SK-N-SH treated with all-trans-retinoic acid at 6 μM for 48 hours (cell line): ENCODE data around the gene RAB13.

Experiments used
- ATAC-seq: fragments of 200-7000 bp; cut with Tn5 transposase; 3 replicates; pipeline ENCODE4 v1.9.1; 2020; ENCODE audit warnings: mild to moderate bottlenecking, moderate library complexity
- ARNTL ChIP-seq: fragments of 450-650 bp; formaldehyde crosslinking; IDR thresholded peaks from 2 replicates; pipeline ENCODE4 v1.5.0; 2020; ENCODE audit warnings: low read depth, mild to moderate bottlenecking, moderate library complexity, borderline replicate concordance
- BACH2 ChIP-seq: fragments of 250-450 bp; sonication (Bioruptor Pico); IDR thresholded peaks from 2 replicates; pipeline ENCODE4 v1.9.0; 2021; ENCODE audit warnings: mild to moderate bottlenecking, borderline replicate concordance
- CSRNP3 ChIP-seq: fragments of 250-450 bp; sonication (Bioruptor Pico); IDR thresholded peaks from 2 replicates; pipeline ENCODE4 v1.5.1; 2021; ENCODE audit warnings: mild to moderate bottlenecking, moderate library complexity
- ESRRG ChIP-seq: fragments of 250-450 bp; sonication (Bioruptor Pico); IDR thresholded peaks from 2 replicates; pipeline ENCODE4 v1.6.1; 2021; ENCODE audit warnings: mild to moderate bottlenecking
- GLIS3 ChIP-seq: fragments of 250-450 bp; sonication (Bioruptor Pico); IDR thresholded peaks from 2 replicates; pipeline ENCODE4 v1.5.0; 2020; ENCODE audit warnings: mild to moderate bottlenecking, moderate library complexity
- ISL1 ChIP-seq: fragments of 250-450 bp; sonication (Bioruptor Pico); IDR thresholded peaks from 2 replicates; pipeline ENCODE4 v2.1.2; 2022; ENCODE audit warnings: mild to moderate bottlenecking, moderate library complexity
- OSR1 ChIP-seq: fragments of 250-450 bp; sonication (Bioruptor Pico); IDR thresholded peaks from 2 replicates; pipeline ENCODE4 v1.8.0; 2022; ENCODE audit warnings: moderate library complexity, mild to moderate bottlenecking, inconsistent platforms
- PATZ1 ChIP-seq: fragments of 250-450 bp; sonication (Bioruptor Pico); IDR thresholded peaks from 2 replicates; pipeline ENCODE4 v1.8.0; 2020; ENCODE audit warnings: mild to moderate bottlenecking, moderate library complexity, borderline replicate concordance
- PPARA ChIP-seq: fragments of 250-450 bp; sonication (Bioruptor Pico); IDR thresholded peaks from 2 replicates; pipeline ENCODE4 v1.5.0; 2020; ENCODE audit warnings: mild to moderate bottlenecking, borderline replicate concordance
- RARB ChIP-seq: fragments of 250-450 bp; sonication (Bioruptor Pico); IDR thresholded peaks from 2 replicates; pipeline ENCODE4 v1.8.0; 2021; ENCODE audit warnings: mild to moderate bottlenecking, moderate library complexity
- SNAI2 ChIP-seq: fragments of 250-450 bp; sonication (Bioruptor Pico); IDR thresholded peaks from 2 replicates; pipeline ENCODE4 v1.5.0; 2020; ENCODE audit warnings: mild to moderate bottlenecking, moderate library complexity
- TCF4 ChIP-seq: fragments of 250-450 bp; sonication (Bioruptor Pico); IDR thresholded peaks from 2 replicates; pipeline ENCODE4 v1.8.0; 2021; ENCODE audit warnings: mild to moderate bottlenecking, moderate library complexity, borderline replicate concordance
- TOX ChIP-seq: fragments of 250-450 bp; sonication (Bioruptor Pico); IDR thresholded peaks from 2 replicates; pipeline ENCODE4 v1.8.0; 2021; ENCODE audit warnings: mild to moderate bottlenecking, moderate library complexity, borderline replicate concordance
- ZC3H10 ChIP-seq: fragments of 250-450 bp; sonication (Bioruptor Pico); IDR thresholded peaks from 2 replicates; pipeline ENCODE4 v1.5.1; 2021; ENCODE audit warnings: mild to moderate bottlenecking, moderate library complexity
- ZFP3 ChIP-seq: fragments of 250-450 bp; sonication (Bioruptor Pico); IDR thresholded peaks from 2 replicates; pipeline ENCODE4 v1.5.0; 2020; ENCODE audit warnings: mild to moderate bottlenecking, moderate library complexity
- ZFP30 ChIP-seq: fragments of 450-650 bp; formaldehyde crosslinking; IDR thresholded peaks from 2 replicates; pipeline ENCODE4 v1.5.0; 2022; ENCODE audit warnings: mild to moderate bottlenecking, moderate library complexity
- ZNF565 ChIP-seq: fragments of 450-650 bp; formaldehyde crosslinking; conservative IDR thresholded peaks from 2 replicates; pipeline ENCODE4 v1.5.0; 2020; ENCODE audit warnings: low read depth, mild to moderate bottlenecking, moderate library complexity
- ZNF70 ChIP-seq: fragments of 450-650 bp; formaldehyde crosslinking; IDR thresholded peaks from 2 replicates; pipeline ENCODE4 v1.5.0; 2020; ENCODE audit warnings: mild to moderate bottlenecking, moderate library complexity
- ZNF8 ChIP-seq: fragments of 450-650 bp; formaldehyde crosslinking; IDR thresholded peaks from 2 replicates; pipeline ENCODE4 v1.5.0; 2020; ENCODE audit warnings: mild to moderate bottlenecking, moderate library complexity
- TF ChIP-seq, protein P1 (sequence below): fragments of 250-450 bp; sonication (Bioruptor Pico); IDR thresholded peaks from 2 replicates; pipeline ENCODE4 v1.5.0; 2020; ENCODE audit warnings: mild to moderate bottlenecking, moderate library complexity
- TF ChIP-seq, protein P2 (sequence below): fragments of 250-450 bp; sonication (Bioruptor Pico); IDR thresholded peaks from 2 replicates; pipeline ENCODE4 v1.5.1; 2020; ENCODE audit warnings: low read depth, mild to moderate bottlenecking, moderate library complexity
- TF ChIP-seq, protein P3 (sequence below): fragments of 250-450 bp; sonication (Bioruptor Pico); IDR thresholded peaks from 2 replicates; pipeline ENCODE4 v1.8.0; 2021; ENCODE audit warnings: low read depth, mild to moderate bottlenecking, moderate library complexity, borderline replicate concordance

Gene RAB13

DNA sequence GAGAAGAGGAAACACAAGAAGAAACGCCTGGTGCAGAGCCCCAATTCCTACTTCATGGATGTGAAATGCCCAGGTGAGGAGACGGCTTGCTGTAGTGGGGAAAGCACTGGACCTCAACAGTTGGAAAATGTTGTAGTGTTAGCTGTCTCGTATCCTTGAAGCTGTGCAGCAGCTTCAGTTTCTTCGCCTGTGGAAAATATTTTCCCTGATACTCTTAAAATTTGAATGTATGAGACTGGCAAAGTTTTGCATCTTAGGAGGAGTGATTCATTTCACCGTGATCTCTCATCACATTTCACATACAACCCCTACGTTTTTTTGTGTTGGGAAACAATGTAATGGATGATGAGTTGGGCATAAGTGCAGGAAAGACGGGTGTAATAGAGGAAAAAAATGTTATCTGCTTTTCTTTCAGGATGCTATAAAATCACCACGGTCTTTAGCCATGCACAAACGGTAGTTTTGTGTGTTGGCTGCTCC is 5.1 kb upstream of the RAB13 start:
- TF ChIP-seq, protein P1, sequence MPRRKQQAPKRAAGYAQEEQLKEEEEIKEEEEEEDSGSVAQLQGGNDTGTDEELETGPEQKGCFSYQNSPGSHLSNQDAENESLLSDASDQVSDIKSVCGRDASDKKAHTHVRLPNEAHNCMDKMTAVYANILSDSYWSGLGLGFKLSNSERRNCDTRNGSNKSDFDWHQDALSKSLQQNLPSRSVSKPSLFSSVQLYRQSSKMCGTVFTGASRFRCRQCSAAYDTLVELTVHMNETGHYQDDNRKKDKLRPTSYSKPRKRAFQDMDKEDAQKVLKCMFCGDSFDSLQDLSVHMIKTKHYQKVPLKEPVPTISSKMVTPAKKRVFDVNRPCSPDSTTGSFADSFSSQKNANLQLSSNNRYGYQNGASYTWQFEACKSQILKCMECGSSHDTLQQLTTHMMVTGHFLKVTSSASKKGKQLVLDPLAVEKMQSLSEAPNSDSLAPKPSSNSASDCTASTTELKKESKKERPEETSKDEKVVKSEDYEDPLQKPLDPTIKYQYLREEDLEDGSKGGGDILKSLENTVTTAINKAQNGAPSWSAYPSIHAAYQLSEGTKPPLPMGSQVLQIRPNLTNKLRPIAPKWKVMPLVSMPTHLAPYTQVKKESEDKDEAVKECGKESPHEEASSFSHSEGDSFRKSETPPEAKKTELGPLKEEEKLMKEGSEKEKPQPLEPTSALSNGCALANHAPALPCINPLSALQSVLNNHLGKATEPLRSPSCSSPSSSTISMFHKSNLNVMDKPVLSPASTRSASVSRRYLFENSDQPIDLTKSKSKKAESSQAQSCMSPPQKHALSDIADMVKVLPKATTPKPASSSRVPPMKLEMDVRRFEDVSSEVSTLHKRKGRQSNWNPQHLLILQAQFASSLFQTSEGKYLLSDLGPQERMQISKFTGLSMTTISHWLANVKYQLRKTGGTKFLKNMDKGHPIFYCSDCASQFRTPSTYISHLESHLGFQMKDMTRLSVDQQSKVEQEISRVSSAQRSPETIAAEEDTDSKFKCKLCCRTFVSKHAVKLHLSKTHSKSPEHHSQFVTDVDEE: no peak
- TF ChIP-seq ZFP3 (CRISPR knock-in tag) (no peak), CSRNP3 (CRISPR knock-in tag) (no peak), ARNTL (CRISPR knock-in tag) (no peak), GLIS3 (CRISPR knock-in tag) (no peak), ISL1 (CRISPR knock-in tag) (no peak), PPARA (CRISPR knock-in tag) (no peak), TCF4 (CRISPR knock-in tag) (no peak), TOX (CRISPR knock-in tag) (no peak), ZNF8 (CRISPR knock-in tag) (no peak), ZNF565 (CRISPR knock-in tag) (no peak), ESRRG (CRISPR knock-in tag) (no peak), SNAI2 (CRISPR knock-in tag) (no peak), ZNF70 (no peak), OSR1 (no peak), BACH2 (CRISPR knock-in tag) (no peak), ZFP30 (CRISPR knock-in tag) (no peak), ZC3H10 (CRISPR knock-in tag) (no peak), PATZ1 (CRISPR knock-in tag) (no peak)
- TF ChIP-seq, protein P2, sequence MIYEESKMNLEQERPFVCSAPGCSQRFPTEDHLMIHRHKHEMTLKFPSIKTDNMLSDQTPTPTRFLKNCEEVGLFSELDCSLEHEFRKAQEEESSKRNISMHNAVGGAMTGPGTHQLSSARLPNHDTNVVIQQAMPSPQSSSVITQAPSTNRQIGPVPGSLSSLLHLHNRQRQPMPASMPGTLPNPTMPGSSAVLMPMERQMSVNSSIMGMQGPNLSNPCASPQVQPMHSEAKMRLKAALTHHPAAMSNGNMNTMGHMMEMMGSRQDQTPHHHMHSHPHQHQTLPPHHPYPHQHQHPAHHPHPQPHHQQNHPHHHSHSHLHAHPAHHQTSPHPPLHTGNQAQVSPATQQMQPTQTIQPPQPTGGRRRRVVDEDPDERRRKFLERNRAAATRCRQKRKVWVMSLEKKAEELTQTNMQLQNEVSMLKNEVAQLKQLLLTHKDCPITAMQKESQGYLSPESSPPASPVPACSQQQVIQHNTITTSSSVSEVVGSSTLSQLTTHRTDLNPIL (CRISPR knock-in tag): no peak
- ATAC-seq: no peak

DNA sequence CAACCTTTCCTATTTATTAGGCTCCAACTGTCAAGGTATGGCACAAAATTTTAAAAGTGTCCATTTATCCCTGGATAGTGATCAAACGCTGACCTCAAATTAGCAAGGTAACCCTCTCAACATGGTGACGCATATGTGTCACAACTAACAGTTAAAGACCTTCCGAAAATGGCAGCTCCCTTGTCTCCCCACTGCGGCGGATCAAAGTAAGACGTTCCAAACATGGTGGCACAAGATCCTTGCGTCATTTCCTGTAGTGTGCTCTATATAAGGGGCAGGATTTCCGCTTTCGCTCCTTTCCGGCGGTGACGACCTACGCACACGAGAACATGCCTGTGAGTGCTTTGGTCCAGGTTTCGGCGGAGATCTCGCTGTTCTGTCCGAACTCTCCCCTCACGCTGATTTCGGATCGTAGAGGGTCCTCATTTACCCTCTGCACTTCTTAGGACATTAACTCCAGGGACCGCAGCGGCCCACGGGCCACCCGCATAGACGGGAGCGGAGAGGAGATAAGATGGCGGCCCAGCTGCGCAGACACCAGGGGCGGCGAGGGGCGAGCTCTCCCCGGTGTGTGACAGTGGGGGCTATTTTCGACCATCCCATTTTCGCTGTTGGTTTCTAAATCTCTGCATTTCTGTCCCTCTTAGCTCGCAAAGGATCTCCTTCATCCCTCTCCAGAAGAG is 4.5 kb upstream of the RAB13 start, which contains the start of gene RPS27:
TSS of gene RPS27 (plus strand) at position 295 of the 683 bp plus-strand sequence. CDS start at position 330, 35 bp downstream.
- peak; percentile 49 for ATAC-seq
- peak; percentile 84 for TF ChIP-seq ZC3H10 (CRISPR knock-in tag)
- TF ChIP-seq RARB: peak; percentile 71; the same call in 1 of the 2 replicates
- TF ChIP-seq ZNF565 (CRISPR knock-in tag): no peak
- TF ChIP-seq, protein P3, sequence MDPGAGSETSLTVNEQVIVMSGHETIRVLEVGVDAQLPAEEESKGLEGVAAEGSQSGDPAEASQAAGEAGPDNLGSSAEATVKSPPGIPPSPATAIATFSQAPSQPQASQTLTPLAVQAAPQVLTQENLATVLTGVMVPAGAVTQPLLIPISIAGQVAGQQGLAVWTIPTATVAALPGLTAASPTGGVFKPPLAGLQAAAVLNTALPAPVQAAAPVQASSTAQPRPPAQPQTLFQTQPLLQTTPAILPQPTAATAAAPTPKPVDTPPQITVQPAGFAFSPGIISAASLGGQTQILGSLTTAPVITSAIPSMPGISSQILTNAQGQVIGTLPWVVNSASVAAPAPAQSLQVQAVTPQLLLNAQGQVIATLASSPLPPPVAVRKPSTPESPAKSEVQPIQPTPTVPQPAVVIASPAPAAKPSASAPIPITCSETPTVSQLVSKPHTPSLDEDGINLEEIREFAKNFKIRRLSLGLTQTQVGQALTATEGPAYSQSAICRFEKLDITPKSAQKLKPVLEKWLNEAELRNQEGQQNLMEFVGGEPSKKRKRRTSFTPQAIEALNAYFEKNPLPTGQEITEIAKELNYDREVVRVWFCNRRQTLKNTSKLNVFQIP (CRISPR knock-in tag): peak; percentile 76; the same call in 1 of the 2 replicates
- peak; percentile 92 for TF ChIP-seq TOX (CRISPR knock-in tag)
- TF ChIP-seq PATZ1 (CRISPR knock-in tag): peak; percentile 27; the same call in 1 of the 2 replicates
- TF ChIP-seq GLIS3 (CRISPR knock-in tag): no peak
